DMS53 treated with DMSO at 0.1 percent for 48 hours (cell line): ENCODE data around the gene ARL14.

ENCODE experiments used
- DNase-seq: peaks from one replicate; lab custom pipeline; 2025; ENCODE audit not compliant: unreplicated experiment; lab: John Stamatoyannopoulos, UW

ARL14 gene

DNA sequence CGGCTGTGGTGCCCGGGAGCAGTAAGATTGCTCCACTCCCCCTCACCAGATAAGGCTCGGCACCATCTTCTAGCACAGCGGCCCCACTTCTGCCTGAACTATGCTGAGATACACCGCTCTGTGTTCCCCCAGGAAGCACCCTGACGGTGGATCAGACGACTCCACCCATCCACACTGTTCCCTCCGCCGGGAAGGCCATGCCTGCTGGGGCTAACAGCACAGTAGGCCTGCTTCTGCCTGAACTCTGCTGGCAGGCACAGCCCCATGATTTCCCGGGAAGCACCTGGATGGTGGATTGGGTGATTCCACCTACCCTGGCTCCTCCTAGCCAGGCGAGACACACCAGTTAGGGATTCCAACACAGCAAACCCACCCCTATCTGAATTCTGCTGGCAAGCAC, 42.8 kb downstream of the ARL14 start:
- DNase-seq, result no peak

DNA sequence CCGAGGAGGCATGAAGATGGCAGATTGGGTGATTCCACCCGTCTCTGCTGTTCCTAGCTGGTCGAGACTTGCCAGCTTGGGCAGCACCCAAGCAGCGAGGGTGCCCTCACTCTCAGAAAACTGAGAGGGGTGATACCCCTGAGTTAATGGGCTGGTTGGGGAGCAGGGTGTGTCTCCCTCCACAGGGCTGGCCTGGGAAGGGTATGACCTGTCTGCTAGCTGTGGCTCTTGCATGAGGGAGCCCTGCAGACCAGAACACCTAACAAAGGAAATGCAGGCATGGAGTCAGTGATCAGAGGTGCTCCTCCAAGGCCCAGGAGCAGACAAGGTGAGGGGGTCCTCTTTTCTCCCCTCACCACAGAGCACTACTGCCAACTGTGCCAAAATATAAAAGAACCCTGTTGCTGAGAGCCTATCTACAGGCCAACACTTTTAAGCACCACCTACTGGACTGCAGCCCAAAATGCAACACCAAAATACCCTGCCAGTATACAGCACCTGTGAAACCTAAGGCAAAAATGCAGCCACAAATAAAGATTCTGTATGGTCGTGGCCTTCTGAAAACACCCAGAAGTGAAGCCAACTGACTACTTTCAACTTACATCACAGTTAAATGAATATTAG, 43.3 kb downstream of the ARL14 start:
- no peak for DNase-seq

- no peak for DNase-seq
These were observed 45.4 kb downstream of the ARL14 start for GRCh38 chr3:160722331-160722730.

DNA sequence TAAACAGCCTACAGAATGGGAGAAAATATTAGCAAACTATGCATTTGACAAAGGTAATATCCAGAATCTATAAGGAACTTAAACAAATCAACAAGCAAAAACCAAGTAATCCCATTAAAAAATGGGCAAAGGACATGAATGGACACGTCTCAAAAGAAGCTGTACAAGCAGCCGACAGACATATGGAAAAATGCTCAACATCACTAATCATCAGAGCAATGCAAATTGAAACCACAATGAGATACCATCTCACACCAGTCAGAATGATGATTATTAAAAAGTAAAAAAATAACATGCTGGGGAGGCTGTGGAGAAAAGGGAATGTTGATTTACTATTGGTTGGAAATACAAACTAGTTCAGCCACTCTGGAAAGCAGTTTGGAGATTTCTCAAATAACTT, 48.4 kb downstream of the ARL14 start:
- DNase-seq, result no peak
